ENCODE results near the gene CLCN1.

Gene CLCN1

GRCh38 chr7:143380646-143381426, 64.9 kb downstream of the CLCN1 start, which contains the start of gene ZYX:
TSS of gene ZYX (plus strand) at chr7:143381345. CDS start at chr7:143381572, 227 bp downstream.
- H4K12ac ChIP-seq (ENCODE audit: low read depth, low read length) = peak within 1 kb of the TSS; percentile 95
- no peaks in the 10 kb centered on the region for H3K27me3 ChIP-seq (ENCODE audit: insufficient read depth, low read length)
- H3K4me3 ChIP-seq (ENCODE audit: low read depth, low read length) = peak within 1 kb of the TSS; percentile 89
- peak within 1 kb of the TSS; percentile 66 for H2AFZ ChIP-seq (ENCODE audit: insufficient read depth, low read length, poor library complexity)
- H3K9ac ChIP-seq (ENCODE audit: low read length) = peak within 1 kb of the TSS; percentile 100
- peak within 1 kb of the TSS; percentile 99 for H4K8ac ChIP-seq (ENCODE audit: low read depth, low read length)
- H3K36me3 ChIP-seq (ENCODE audit: control insufficient read depth in 1 of 2, insufficient read depth in 2 of 2, low read length in 2 of 2) = peaks cover 24 to 30% of the 10 kb centered on the region in 2 experiments
- H2AK5ac ChIP-seq (ENCODE audit: low read length) = peak within 1 kb of the TSS; percentile 94
- peak; percentile 95 for DNase-seq
- H3K4me1 ChIP-seq (ENCODE audit: control insufficient read depth in 1 of 2, insufficient read depth in 2 of 2, low read length in 2 of 2) = peaks cover 29 to 37% of the 10 kb centered on the region in 2 experiments
- peak within 1 kb of the TSS; percentile 100 for H4K91ac ChIP-seq (ENCODE audit: low read depth, low read length)
- H3K79me1 ChIP-seq (ENCODE audit: low read length) = peaks cover 31% of the 10 kb centered on the region
- H3K4me2 ChIP-seq (ENCODE audit: low read length) = peak within 1 kb of the TSS; percentile 87
- H2BK120ac ChIP-seq (ENCODE audit: insufficient read depth, low read length, poor library complexity) = peak within 1 kb of the TSS; percentile 99
- H3K9me3 ChIP-seq (ENCODE audit: insufficient read depth, low read depth, low read length) = peaks cover 3% of the 10 kb centered on the region
- WGBS (ENCODE audit: extremely low coverage, insufficient coverage, insufficient read length) = no CpG with 5 or more reads among the region's 72 CpGs
- H2BK12ac ChIP-seq (ENCODE audit: low read length) = peak within 1 kb of the TSS; percentile 55
- no peak within 1 kb of the TSS for H3K23ac ChIP-seq (ENCODE audit: low read length)
- peak within 1 kb of the TSS; percentile 99 for H3K14ac ChIP-seq (ENCODE audit: low read length)
- peaks cover 42% of the 10 kb centered on the region for H3K79me2 ChIP-seq (ENCODE audit: control insufficient read depth, insufficient read depth, low read length, poor library complexity)
- peak within 1 kb of the TSS; percentile 98 for H3K4ac ChIP-seq (ENCODE audit: low read depth, low read length)
- H3K27ac ChIP-seq (ENCODE audit: low read depth, low read length) = peak within 1 kb of the TSS; percentile 99
- H3K18ac ChIP-seq (ENCODE audit: low read length) = peak within 1 kb of the TSS; percentile 99
- peak within 1 kb of the TSS; percentile 100 for H2BK5ac ChIP-seq (ENCODE audit: low read depth, low read length, poor library complexity)

- H3K27ac ChIP-seq (ENCODE audit: low read depth, low read length) = peak overlapping the region; percentile 87
Observed at GRCh38 chr7:143381427-143382125, 65.7 kb downstream of the CLCN1 start.

GRCh38 chr7:143382126-143382790, 66.3 kb downstream of the CLCN1 start:
- H2AFZ ChIP-seq (ENCODE audit: insufficient read depth, low read length, poor library complexity) = no peak overlapping the region
- DNase-seq = no peak
- H2AK5ac ChIP-seq (ENCODE audit: low read length) = no peak overlapping the region
- peak overlapping the region; percentile 83 for H3K4me3 ChIP-seq (ENCODE audit: low read depth, low read length)
- H3K27ac ChIP-seq (ENCODE audit: low read depth, low read length) = peak overlapping the region; percentile 87
- H3K27me3 ChIP-seq (ENCODE audit: insufficient read depth, low read length) = no peaks in the 10 kb centered on the region
- peaks cover 37 to 45% of the 10 kb centered on the region in 2 experiments for H3K36me3 ChIP-seq (ENCODE audit: control insufficient read depth in 1 of 2, insufficient read depth in 2 of 2, low read length in 2 of 2)
- no CpG with 5 or more reads among the region's 21 CpGs for WGBS (ENCODE audit: extremely low coverage, insufficient coverage, insufficient read length)
- H3K79me1 ChIP-seq (ENCODE audit: low read length) = peaks cover 31% of the 10 kb centered on the region
- peaks cover 44% of the 10 kb centered on the region for H3K79me2 ChIP-seq (ENCODE audit: control insufficient read depth, insufficient read depth, low read length, poor library complexity)
- H3K23ac ChIP-seq (ENCODE audit: low read length) = no peak overlapping the region
- peak overlapping the region; percentile 86 for H4K12ac ChIP-seq (ENCODE audit: low read depth, low read length)
- H3K4me2 ChIP-seq (ENCODE audit: low read length) = peak overlapping the region; percentile 68
- H2BK5ac ChIP-seq (ENCODE audit: low read depth, low read length, poor library complexity) = peak overlapping the region; percentile 92
- peak overlapping the region; percentile 91 for H3K18ac ChIP-seq (ENCODE audit: low read length)
- H3K9ac ChIP-seq (ENCODE audit: low read length) = peak overlapping the region; percentile 95
- H4K8ac ChIP-seq (ENCODE audit: low read depth, low read length) = peak overlapping the region; percentile 42
- H3K4ac ChIP-seq (ENCODE audit: low read depth, low read length) = peak overlapping the region; percentile 98
- H4K91ac ChIP-seq (ENCODE audit: low read depth, low read length) = peak overlapping the region; percentile 90
- peak overlapping the region; percentile 87 for H2BK120ac ChIP-seq (ENCODE audit: insufficient read depth, low read length, poor library complexity)
- H3K9me3 ChIP-seq (ENCODE audit: insufficient read depth, low read depth, low read length) = no peaks in the 10 kb centered on the region
- peak overlapping the region; percentile 94 for H3K14ac ChIP-seq (ENCODE audit: low read length)
- no peak overlapping the region for H2BK12ac ChIP-seq (ENCODE audit: low read length)
- H3K4me1 ChIP-seq (ENCODE audit: control insufficient read depth in 1 of 2, insufficient read depth in 2 of 2, low read length in 2 of 2) = peaks cover 31 to 42% of the 10 kb centered on the region in 2 experiments

More at GRCh38 chr7:143381427-143382125, 65.7 kb downstream of the CLCN1 start:
- peaks cover 31% of the 10 kb centered on the region for H3K79me1 ChIP-seq (ENCODE audit: low read length)
- H3K4me3 ChIP-seq (ENCODE audit: low read depth, low read length) = peak overlapping the region; percentile 83
- peak overlapping the region; percentile 92 for H2BK5ac ChIP-seq (ENCODE audit: low read depth, low read length, poor library complexity)
- peak overlapping the region; percentile 94 for H3K14ac ChIP-seq (ENCODE audit: low read length)
- peaks cover 31 to 38% of the 10 kb centered on the region in 2 experiments for H3K36me3 ChIP-seq (ENCODE audit: control insufficient read depth in 1 of 2, insufficient read depth in 2 of 2, low read length in 2 of 2)
- DNase-seq = peak in 1 of 2 donors; percentile 24
- H3K23ac ChIP-seq (ENCODE audit: low read length) = no peak overlapping the region
- peak overlapping the region; percentile 68 for H3K4me2 ChIP-seq (ENCODE audit: low read length)
- H3K4ac ChIP-seq (ENCODE audit: low read depth, low read length) = peak overlapping the region; percentile 98
- H2AFZ ChIP-seq (ENCODE audit: insufficient read depth, low read length, poor library complexity) = no peak overlapping the region
- peak overlapping the region; percentile 95 for H3K9ac ChIP-seq (ENCODE audit: low read length)
- peak overlapping the region; percentile 55 for H2BK12ac ChIP-seq (ENCODE audit: low read length)
- H2BK120ac ChIP-seq (ENCODE audit: insufficient read depth, low read length, poor library complexity) = peak overlapping the region; percentile 87
- H3K18ac ChIP-seq (ENCODE audit: low read length) = peak overlapping the region; percentile 91
- peak overlapping the region; percentile 80 for H2AK5ac ChIP-seq (ENCODE audit: low read length)
- H3K79me2 ChIP-seq (ENCODE audit: control insufficient read depth, insufficient read depth, low read length, poor library complexity) = peaks cover 44% of the 10 kb centered on the region
- no CpG with 5 or more reads among the region's 64 CpGs for WGBS (ENCODE audit: extremely low coverage, insufficient coverage, insufficient read length)
- peaks cover under 1% of the 10 kb centered on the region for H3K9me3 ChIP-seq (ENCODE audit: insufficient read depth, low read depth, low read length)
- peak overlapping the region; percentile 90 for H4K91ac ChIP-seq (ENCODE audit: low read depth, low read length)
- no peaks in the 10 kb centered on the region for H3K27me3 ChIP-seq (ENCODE audit: insufficient read depth, low read length)
- H3K4me1 ChIP-seq (ENCODE audit: control insufficient read depth in 1 of 2, insufficient read depth in 2 of 2, low read length in 2 of 2) = peaks cover 31 to 42% of the 10 kb centered on the region in 2 experiments
- peak overlapping the region; percentile 86 for H4K12ac ChIP-seq (ENCODE audit: low read depth, low read length)
- peak overlapping the region; percentile 72 for H4K8ac ChIP-seq (ENCODE audit: low read depth, low read length)
